Transverse colon (tissue), 4 donors: ENCODE results near the gene AGBL5. TPM values are rescaled to one million over a fixed set of nuclear protein-coding genes. Genes with fewer than 3 reads are reported as not detected.

Experiments
- DNase-seq: peaks from one replicate; pipeline ENCODE4 v3.0.0-alpha.2; 2019
- H3K27ac ChIP-seq, 4 donors: fragments of 200-600 bp; sonication (generic); 2 replicates each; pipeline ENCODE4 v1.5.1; 2016 to 2018; ENCODE audit warnings: inconsistent platforms in 4 of 4
- H3K27me3 ChIP-seq: fragments of 200-600 bp; sonication (generic); 2 replicates; pipeline ENCODE4 v1.5.1; 2017; ENCODE audit warnings: inconsistent platforms
- H3K36me3 ChIP-seq, 4 donors: fragments of 200-600 bp; sonication (generic); 2 replicates each; pipeline ENCODE4 v1.5.1; 2017 to 2019; ENCODE audit warnings: inconsistent platforms in 4 of 4
- H3K4me1 ChIP-seq, 4 donors: fragments of 200-600 bp; sonication (generic); 2 replicates each; pipeline ENCODE4 v1.5.1; 2017 to 2020; ENCODE audit warnings: inconsistent platforms in 4 of 4
- H3K4me3 ChIP-seq, 4 donors: fragments of 200-600 bp; sonication (generic); 1 replicate in 1 of 4; 2 replicates in 3 of 4; pipeline versions ENCODE4 v1.5.1 to v1.6.1; 2017 to 2019; ENCODE audit warnings: inconsistent platforms in 4 of 4
- H3K9me3 ChIP-seq, 2 donors: fragments of 200-600 bp; sonication (generic); 2 replicates each; pipeline ENCODE4 v1.5.1; 2017 to 2019; ENCODE audit warnings: inconsistent platforms in 2 of 2
- EP300 ChIP-seq: sonication (generic); formaldehyde crosslinking; IDR thresholded peaks from one replicate; pipeline ENCODE4 v1.6.1; 2017; ENCODE audit warnings: antibody characterized with exemption, low read depth
- POLR2A ChIP-seq: fragments of 450-650 bp; IDR thresholded peaks from one replicate; pipeline ENCODE4 v1.6.1; 2016; ENCODE audit warnings: antibody characterized with exemption, mild to moderate bottlenecking, moderate library complexity
- POLR2AphosphoS5 ChIP-seq, 3 donors: sonication (generic); formaldehyde crosslinking; IDR thresholded peaks; one replicate each; pipeline ENCODE4 v1.6.1; 2016; ENCODE audit warnings: antibody characterized with exemption in 3 of 3
- WGBS, 2 donors: methylation state at CpG; one replicate each; pipeline ENCODE4 v1.1.5; 2018; ENCODE audit warnings: low coverage in 1 of 2; 5-methylcytosine and 5-hydroxymethylcytosine counted together
- in situ Hi-C, 4 donors: fragments of 200-750 bp; cut with MboI; loops; one replicate each; pipeline versions ENCODE4 v1.15.0 to v1.15.1; 2017; ENCODE audit warnings: low sequenced_read_pairs in 3 of 4, low pct_ligation_motif_present in 1 of 4, low pct_unique_long_range_greater_than_20kb in 1 of 4
- intact Hi-C: fragments of 100-400 bp; cut with DNase I; formaldehyde crosslinking; loops from one replicate; pipeline ENCODE4 v1.15.1; 2023; ENCODE audit warnings: low total_unique reads
- total RNA-seq, 4 donors: library from RNA; depleted of rRNA; stranded (reverse); fragments of >200 nt; gene quantifications; one replicate each; pipeline ENCODE4 v1.1.0, GENCODE V29; 2016
- TF ChIP-seq, protein P1 (sequence below), 5 experiments: fragments of 200-600 bp in 3 of 5; fragments of 450-650 bp in 2 of 5; sonication (generic) in 3 of 5; IDR thresholded peaks; 1 replicate in 2 of 5; 2 replicates in 3 of 5; pipeline ENCODE4 v1.5.1; 2016 to 2017; ENCODE audit warnings: antibody characterized with exemption in 5 of 5, inconsistent platforms in 3 of 5, mild to moderate bottlenecking in 2 of 5, moderate library complexity in 1 of 5

The AGBL5 gene
- total RNA-seq, 4 donors from 2014 or later = 9.7 to 39.2 (median 13.9) TPM

GRCh38 chr2:27054721-27055120 lies 3.3 kb downstream of the AGBL5 start:
- Histone ChIP-seq H3K27me3 (no peaks in the 10 kb centered on the region), H3K9me3 (no peaks in the 10 kb centered on the region), H3K27ac (no peak overlapping the region), H3K4me1 (peaks cover under 1 to 11% (median 10%) of the 10 kb centered on the region in 4 donors), H3K4me3 (no peak overlapping the region), H3K36me3 (peaks cover 0 to 12% (median 4%) of the 10 kb centered on the region in 4 donors)
- no peak for DNase-seq
- WGBS, 2 donors = 93 to 100% methylated on average over 2 to 11 of the region's 11 CpGs
- in situ Hi-C loops = no loop called here
- intact Hi-C loops = loop anchor here (5.0 kb wide), 1 partner anchor 33 kb away; the partner anchor contains the start of gene KHK
- TF ChIP-seq POLR2A = no peak
- TF ChIP-seq, protein P1, sequence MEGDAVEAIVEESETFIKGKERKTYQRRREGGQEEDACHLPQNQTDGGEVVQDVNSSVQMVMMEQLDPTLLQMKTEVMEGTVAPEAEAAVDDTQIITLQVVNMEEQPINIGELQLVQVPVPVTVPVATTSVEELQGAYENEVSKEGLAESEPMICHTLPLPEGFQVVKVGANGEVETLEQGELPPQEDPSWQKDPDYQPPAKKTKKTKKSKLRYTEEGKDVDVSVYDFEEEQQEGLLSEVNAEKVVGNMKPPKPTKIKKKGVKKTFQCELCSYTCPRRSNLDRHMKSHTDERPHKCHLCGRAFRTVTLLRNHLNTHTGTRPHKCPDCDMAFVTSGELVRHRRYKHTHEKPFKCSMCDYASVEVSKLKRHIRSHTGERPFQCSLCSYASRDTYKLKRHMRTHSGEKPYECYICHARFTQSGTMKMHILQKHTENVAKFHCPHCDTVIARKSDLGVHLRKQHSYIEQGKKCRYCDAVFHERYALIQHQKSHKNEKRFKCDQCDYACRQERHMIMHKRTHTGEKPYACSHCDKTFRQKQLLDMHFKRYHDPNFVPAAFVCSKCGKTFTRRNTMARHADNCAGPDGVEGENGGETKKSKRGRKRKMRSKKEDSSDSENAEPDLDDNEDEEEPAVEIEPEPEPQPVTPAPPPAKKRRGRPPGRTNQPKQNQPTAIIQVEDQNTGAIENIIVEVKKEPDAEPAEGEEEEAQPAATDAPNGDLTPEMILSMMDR (IDR thresholded peaks at IDR 0.05) = no peak
- TF ChIP-seq POLR2AphosphoS5 (IDR thresholded peaks at IDR 0.05) = no peak
- TF ChIP-seq EP300 = no peak

- WGBS, 2 donors = 93 to 100% methylated on average over 2 to 6 of the region's 6 CpGs
- intact Hi-C loops (no loop called here), in situ Hi-C loops (no loop called here)
- TF ChIP-seq POLR2A = no peak
- no peak for TF ChIP-seq EP300
- no peak for TF ChIP-seq POLR2AphosphoS5 (IDR thresholded peaks at IDR 0.05)
- TF ChIP-seq, protein P1 (IDR thresholded peaks at IDR 0.05) = no peak
- no peaks in the 10 kb centered on the region for H3K9me3 ChIP-seq
- H3K4me1 ChIP-seq = peaks cover 0 to 7% (median 5%) of the 10 kb centered on the region in 4 donors
- no peak overlapping the region for H3K4me3 ChIP-seq
- no peaks in the 10 kb centered on the region for H3K27me3 ChIP-seq
- no peak for DNase-seq
- no peak overlapping the region for H3K27ac ChIP-seq
- H3K36me3 ChIP-seq = peaks cover 0 to 12% (median 4%) of the 10 kb centered on the region in 4 donors
These were observed 5.7 kb downstream of the AGBL5 start for GRCh38 chr2:27057184-27057583.

GRCh38 chr2:27058210-27058609 lies 6.7 kb downstream of the AGBL5 start:
- Histone ChIP-seq H3K27ac (no peak overlapping the region), H3K27me3 (no peaks in the 10 kb centered on the region), H3K4me1 (no peaks in the 10 kb centered on the region), H3K9me3 (no peaks in the 10 kb centered on the region), H3K36me3 (peaks cover 0 to 12% (median 4%) of the 10 kb centered on the region in 4 donors), H3K4me3 (no peak overlapping the region)
- TF ChIP-seq, protein P1 (IDR thresholded peaks at IDR 0.05) = no peak
- TF ChIP-seq POLR2A = no peak
- intact Hi-C loops = no loop called here
- in situ Hi-C loops = no loop called here
- no peak for DNase-seq
- 89 to 100% methylated on average over 4 to 10 of the region's 10 CpGs for WGBS, 2 donors

DNA sequence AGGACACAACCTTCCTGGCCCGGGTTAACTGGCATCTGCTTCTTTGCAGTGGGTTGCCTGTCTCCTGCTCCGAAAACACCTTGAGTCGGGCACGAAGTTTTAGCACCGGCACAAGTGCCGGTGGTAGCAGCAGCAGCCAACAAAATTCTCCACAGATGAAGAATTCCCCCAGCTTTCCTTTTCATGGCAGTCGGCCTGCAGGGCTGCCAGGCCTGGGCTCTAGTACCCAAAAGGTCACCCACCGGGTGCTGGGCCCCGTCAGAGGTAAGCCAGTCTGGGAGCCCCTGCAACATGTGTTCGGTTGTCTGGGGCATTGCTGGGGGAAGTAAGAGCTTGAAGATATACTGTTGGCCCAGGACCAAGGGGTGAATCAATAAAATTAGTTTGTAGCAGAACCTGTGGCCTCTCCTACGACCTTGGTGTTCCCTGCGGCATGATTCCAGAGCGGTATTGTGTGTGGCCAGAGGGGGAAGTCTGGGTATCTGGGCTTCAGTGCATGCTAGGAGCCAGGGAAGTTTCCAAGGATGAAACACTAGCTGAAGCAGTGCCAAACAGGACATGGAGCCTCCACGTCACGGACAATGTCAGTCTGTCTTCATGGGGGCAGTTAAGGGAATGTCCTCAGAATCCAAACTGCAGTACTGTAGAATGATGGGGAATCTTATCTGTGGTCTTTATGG lies 7.8 kb downstream of the AGBL5 start:
- WGBS, 2 donors = 80 to 85% methylated on average over 3 to 15 of the region's 15 CpGs
- no peaks in the 10 kb centered on the region for H3K4me1 ChIP-seq
- no peaks in the 10 kb centered on the region for H3K27me3 ChIP-seq
- no peak for DNase-seq
- in situ Hi-C loops (no loop called here), intact Hi-C loops (no loop called here)
- no peak overlapping the region for H3K4me3 ChIP-seq
- H3K36me3 ChIP-seq = peaks cover 0 to 12% (median 4%) of the 10 kb centered on the region in 4 donors
- H3K27ac ChIP-seq = no peak overlapping the region
- TF ChIP-seq, protein P1 (IDR thresholded peaks at IDR 0.05) = no peak
- TF ChIP-seq POLR2AphosphoS5 (IDR thresholded peaks at IDR 0.05) = no peak
- no peaks in the 10 kb centered on the region for H3K9me3 ChIP-seq
